Skeletal muscle tissue (tissue), 4 donors: ENCODE results near the gene RNF112. TPM values are rescaled to one million over a fixed set of nuclear protein-coding genes. Genes with fewer than 3 reads are reported as not detected.

Experiments used
- H3K27ac ChIP-seq: one replicate; pipeline ENCODE4 v1.7.0; 2013; ENCODE audit warnings: mild to moderate bottlenecking, low read depth, low read length, inconsistent platforms
- H3K27me3 ChIP-seq, 3 donors: one replicate each; pipeline ENCODE4 v1.7.0; 2013; ENCODE audit warnings: low read length in 3 of 3; ENCODE audit not compliant: control insufficient read depth in 3 of 3, insufficient read depth in 3 of 3
- H3K36me3 ChIP-seq, 3 donors: one replicate each; pipeline ENCODE4 v1.7.0; 2013; ENCODE audit warnings: low read length in 3 of 3; ENCODE audit not compliant: control insufficient read depth in 3 of 3, insufficient read depth in 3 of 3
- H3K4me1 ChIP-seq, 3 donors: one replicate each; pipeline ENCODE4 v1.7.0; 2013; ENCODE audit warnings: low read length in 3 of 3, mild to moderate bottlenecking in 3 of 3; ENCODE audit not compliant: control insufficient read depth in 3 of 3, insufficient read depth in 3 of 3
- H3K4me3 ChIP-seq, 3 donors: one replicate each; pipeline ENCODE4 v1.7.0; 2013; ENCODE audit warnings: low read length in 3 of 3
- H3K9ac ChIP-seq, 3 donors: one replicate each; pipeline ENCODE4 v1.7.0; 2013; ENCODE audit warnings: low read length in 3 of 3, mild to moderate bottlenecking in 3 of 3, moderate library complexity in 2 of 3, low read depth in 1 of 3
- H3K9me3 ChIP-seq, 3 donors: one replicate each; pipeline ENCODE4 v1.7.0; 2013; ENCODE audit warnings: low read length in 3 of 3; ENCODE audit not compliant: control insufficient read depth in 3 of 3
- total RNA-seq: library from RNA; depleted of rRNA; stranded (reverse); fragments of >200 nt; gene quantifications from one replicate; pipeline ENCODE4 v1.2.3, GENCODE V29; 2014
- donor health status: Osteomylitis.

Gene RNF112
- total RNA-seq, 1 donor from 2014 or later = 2.1 TPM

GRCh38 chr17:19372866-19373504, 38.0 kb upstream of the RNF112 start:
- Histone ChIP-seq H3K4me1 (peaks cover 14 to 23% (median 19%) of the 10 kb centered on the region in 3 donors), H3K27ac (no peak overlapping the region), H3K27me3 (no peaks in the 10 kb centered on the region), H3K9me3 (no peaks in the 10 kb centered on the region), H3K4me3 (no peak overlapping the region), H3K36me3 (peaks cover 0 to 2% (median 0%) of the 10 kb centered on the region in 3 donors), H3K9ac (no peak overlapping the region)

GRCh38 chr17:19374136-19374535, 36.9 kb upstream of the RNF112 start:
- H3K36me3 ChIP-seq = peaks cover 0 to 2% (median 0%) of the 10 kb centered on the region in 3 donors
- H3K27ac ChIP-seq = no peak overlapping the region
- peaks cover 19 to 30% (median 24%) of the 10 kb centered on the region in 3 donors for H3K4me1 ChIP-seq
- no peaks in the 10 kb centered on the region for H3K9me3 ChIP-seq
- no peak overlapping the region for H3K9ac ChIP-seq
- no peak overlapping the region for H3K4me3 ChIP-seq
- H3K27me3 ChIP-seq = no peaks in the 10 kb centered on the region

GRCh38 chr17:19375732-19376131, 35.3 kb upstream of the RNF112 start:
- Histone ChIP-seq H3K27me3 (no peaks in the 10 kb centered on the region), H3K9ac (no peak overlapping the region), H3K4me1 (peaks cover 17 to 27% (median 20%) of the 10 kb centered on the region in 3 donors), H3K4me3 (no peak overlapping the region), H3K27ac (no peak overlapping the region), H3K9me3 (no peaks in the 10 kb centered on the region), H3K36me3 (peaks cover 13 to 16% (median 14%) of the 10 kb centered on the region in 3 donors)

- Histone ChIP-seq H3K9me3 (no peaks in the 10 kb centered on the region), H3K36me3 (peaks cover 21 to 24% (median 22%) of the 10 kb centered on the region in 3 donors), H3K4me1 (peaks cover 15 to 23% (median 16%) of the 10 kb centered on the region in 3 donors), H3K27ac (peak overlapping the region; percentile 97), H3K27me3 (no peaks in the 10 kb centered on the region), H3K9ac (peak overlapping the region; percentile 92 to 94 (median 93)), H3K4me3 (peak overlapping the region; percentile 81 to 94 (median 92))
These were observed 34.2 kb upstream of the RNF112 start for GRCh38 chr17:19376811-19377210.

GRCh38 chr17:19377602-19378415, 33.2 kb upstream of the RNF112 start:
- peaks cover 16 to 26% (median 19%) of the 10 kb centered on the region in 3 donors for H3K4me1 ChIP-seq
- H3K9me3 ChIP-seq = no peaks in the 10 kb centered on the region
- peak overlapping the region; percentile 92 to 94 (median 93) for H3K9ac ChIP-seq
- H3K36me3 ChIP-seq = peaks cover 25 to 29% (median 27%) of the 10 kb centered on the region in 3 donors
- H3K27me3 ChIP-seq = no peaks in the 10 kb centered on the region
- H3K4me3 ChIP-seq = peak overlapping the region; percentile 81 to 94 (median 92)
- peak overlapping the region; percentile 97 for H3K27ac ChIP-seq

- Histone ChIP-seq H3K36me3 (peaks cover 32 to 36% (median 34%) of the 10 kb centered on the region in 3 donors), H3K27ac (peak within 1 kb of the TSS; percentile 97), H3K4me3 (peak within 1 kb of the TSS; percentile 81 to 94 (median 92)), H3K9me3 (no peaks in the 10 kb centered on the region), H3K27me3 (no peaks in the 10 kb centered on the region), H3K4me1 (peaks cover 20 to 29% (median 22%) of the 10 kb centered on the region in 3 donors), H3K9ac (peak within 1 kb of the TSS; percentile 92 to 94 (median 93))
These were observed 32.3 kb upstream of the RNF112 start, which contains the start of gene MAPK7 for GRCh38 chr17:19378416-19379360. Gene MAPK7, plus strand, starts transcription at chr17:19378498. Its CDS starts 403 bp downstream, at chr17:19378901.

GRCh38 chr17:19379361-19380065, 31.5 kb upstream of the RNF112 start:
- Histone ChIP-seq H3K4me1 (peaks cover 28 to 37% (median 30%) of the 10 kb centered on the region in 3 donors), H3K4me3 (peak overlapping the region; percentile 78 to 81 (median 78)), H3K36me3 (peaks cover 34 to 38% (median 35%) of the 10 kb centered on the region in 3 donors), H3K27ac (peak overlapping the region; percentile 97), H3K9ac (peak overlapping the region; percentile 81 to 86 (median 82)), H3K9me3 (no peaks in the 10 kb centered on the region), H3K27me3 (no peaks in the 10 kb centered on the region)

GRCh38 chr17:19380481-19381301, 30.3 kb upstream of the RNF112 start:
- H3K9me3 ChIP-seq = no peaks in the 10 kb centered on the region
- no peak overlapping the region for H3K9ac ChIP-seq
- H3K27ac ChIP-seq = no peak overlapping the region
- H3K27me3 ChIP-seq = no peaks in the 10 kb centered on the region
- peaks cover 37 to 49% (median 40%) of the 10 kb centered on the region in 3 donors for H3K4me1 ChIP-seq
- peaks cover 34 to 42% (median 39%) of the 10 kb centered on the region in 3 donors for H3K36me3 ChIP-seq
- no peak overlapping the region for H3K4me3 ChIP-seq
